ENCODE results near the gene CACNA1I. TPM values are rescaled to one million over a fixed set of nuclear protein-coding genes. Genes with fewer than 3 reads are reported as not detected.

Gene CACNA1I
- total and polyA plus RNA-seq, 2 donors (not counting 1 experiment from before 2014, with no cell fraction given): under 0.01 to 0.01 TPM

DNA sequence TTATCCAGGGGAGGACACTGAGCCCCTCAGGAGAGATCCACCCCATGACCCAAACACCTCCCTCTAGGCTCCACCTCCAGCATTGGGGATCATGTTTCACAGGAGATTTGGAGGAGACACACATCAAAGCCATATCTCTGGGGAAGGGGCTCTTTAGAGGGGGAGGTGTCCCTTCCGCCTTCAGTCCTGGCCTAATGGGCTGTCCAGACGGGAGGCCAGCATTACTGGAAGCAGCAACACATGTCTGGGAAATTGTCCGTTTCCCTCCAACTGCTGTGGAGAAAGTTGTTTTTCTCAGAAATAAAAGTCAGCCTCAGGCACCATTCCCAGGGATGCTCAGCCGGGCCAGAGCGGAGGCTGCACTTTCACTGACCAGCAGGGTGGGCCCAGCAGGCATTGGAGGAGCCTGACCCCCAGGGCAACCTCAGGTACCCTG lies 9.5 kb downstream of the CACNA1I start:
- H3K27ac ChIP-seq (ENCODE audit: insufficient read depth, low read length): no peak overlapping the region
- H3K4me3 ChIP-seq (replicated peaks in 1 of 4; ENCODE audit: control extremely low read depth in 1 of 4, insufficient read depth in 1 of 4, low read depth in 3 of 4, low read length in 4 of 4): no peak overlapping the region
- H3K79me2 ChIP-seq (ENCODE audit: control insufficient read depth, insufficient read depth, low read length): no peaks in the 10 kb centered on the region
- H2AFZ ChIP-seq (ENCODE audit: low read length): no peak overlapping the region
- DNase-seq (ENCODE audit: low read depth in 2 of 2): no peak
- H3K9ac ChIP-seq (ENCODE audit: insufficient read depth, low read length): no peak overlapping the region
- peaks cover 7% of the 10 kb centered on the region for H3K27me3 ChIP-seq (ENCODE audit: control insufficient read depth, insufficient read depth, low read length)
- H3K4me1 ChIP-seq (ENCODE audit: control insufficient read depth, extremely low read depth, insufficient read depth, low read length): peaks cover 2% of the 10 kb centered on the region
- no peaks in the 10 kb centered on the region for H3K9me3 ChIP-seq (ENCODE audit: control insufficient read depth, insufficient read depth, low read depth, low read length)
- no peaks in the 10 kb centered on the region for H4K20me1 ChIP-seq (ENCODE audit: control insufficient read depth, extremely low read depth, insufficient read depth, low read length)
- no peak overlapping the region for H3K4me2 ChIP-seq (ENCODE audit: extremely low read depth, insufficient read depth, low read length)
- TF ChIP-seq EZH2 (IDR thresholded peaks at IDR 0.05; ENCODE audit: low read length, missing control alignments): no peak
- no peak for TF ChIP-seq CTCF (conservative IDR thresholded peaks at IDR 0.05 in 1 of 2, IDR thresholded peaks at IDR 0.05 in 1 of 2; ENCODE audit: low read depth in 1 of 2, low read length in 2 of 2)
- H3K36me3 ChIP-seq (ENCODE audit: control insufficient read depth, insufficient read depth, low read length): no peaks in the 10 kb centered on the region

DNA sequence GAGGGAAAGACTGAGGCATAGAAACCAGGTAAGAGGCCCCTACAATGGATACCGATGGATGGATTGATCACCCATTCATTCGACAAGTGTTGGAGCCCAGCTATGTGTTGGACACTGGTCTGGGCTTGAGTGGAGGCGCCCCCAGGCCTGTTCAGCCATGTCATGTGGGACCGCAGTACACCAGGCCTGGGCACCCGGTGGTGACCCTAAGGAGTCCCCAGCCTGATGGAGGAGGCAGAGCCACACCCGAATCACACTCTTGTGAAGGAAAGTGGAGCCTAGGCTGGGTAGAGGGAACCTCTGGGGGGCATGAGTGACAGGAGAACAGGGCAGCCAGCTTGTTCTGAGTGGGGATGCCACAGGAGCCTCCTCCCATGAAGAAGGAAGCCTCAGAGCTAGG lies 10.2 kb downstream of the CACNA1I start:
- peaks cover 7% of the 10 kb centered on the region for H3K27me3 ChIP-seq (ENCODE audit: control insufficient read depth, insufficient read depth, low read length)
- no peaks in the 10 kb centered on the region for H3K4me1 ChIP-seq (ENCODE audit: control insufficient read depth, extremely low read depth, insufficient read depth, low read length)
- H3K27ac ChIP-seq (ENCODE audit: insufficient read depth, low read length): no peak overlapping the region
- no peak overlapping the region for H3K9ac ChIP-seq (ENCODE audit: insufficient read depth, low read length)
- TF ChIP-seq EZH2 (IDR thresholded peaks at IDR 0.05; ENCODE audit: low read length, missing control alignments): no peak
- no peak for TF ChIP-seq CTCF (conservative IDR thresholded peaks at IDR 0.05 in 1 of 2, IDR thresholded peaks at IDR 0.05 in 1 of 2; ENCODE audit: low read depth in 1 of 2, low read length in 2 of 2)
- H2AFZ ChIP-seq (ENCODE audit: low read length): no peak overlapping the region
- no peak overlapping the region for H3K4me3 ChIP-seq (replicated peaks in 1 of 4; ENCODE audit: control extremely low read depth in 1 of 4, insufficient read depth in 1 of 4, low read depth in 3 of 4, low read length in 4 of 4)
- no peak overlapping the region for H3K4me2 ChIP-seq (ENCODE audit: extremely low read depth, insufficient read depth, low read length)
- H3K9me3 ChIP-seq (ENCODE audit: control insufficient read depth, insufficient read depth, low read depth, low read length): no peaks in the 10 kb centered on the region
- no peaks in the 10 kb centered on the region for H4K20me1 ChIP-seq (ENCODE audit: control insufficient read depth, extremely low read depth, insufficient read depth, low read length)
- no peaks in the 10 kb centered on the region for H3K79me2 ChIP-seq (ENCODE audit: control insufficient read depth, insufficient read depth, low read length)
- H3K36me3 ChIP-seq (ENCODE audit: control insufficient read depth, insufficient read depth, low read length): no peaks in the 10 kb centered on the region
- no peak for DNase-seq (ENCODE audit: low read depth in 2 of 2)

DNA sequence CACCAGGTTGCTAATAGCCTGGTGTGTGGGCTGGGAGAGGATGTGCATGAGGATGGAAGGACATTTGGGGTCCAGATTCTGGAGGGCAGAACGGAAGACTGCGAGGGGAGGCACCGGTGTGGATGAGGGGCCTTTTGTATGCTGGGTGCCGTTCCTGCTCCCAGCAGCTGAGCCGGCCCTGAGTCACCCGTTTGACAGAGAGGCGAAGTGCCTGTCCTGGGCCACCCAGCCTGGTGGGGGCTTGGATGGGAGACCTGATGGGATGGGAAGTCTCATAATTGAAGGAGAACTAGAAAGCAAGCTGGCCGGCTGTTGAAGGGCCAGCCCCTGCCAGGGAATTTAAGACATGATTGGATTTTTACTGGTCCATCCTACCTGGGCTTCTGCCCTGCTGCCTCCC lies 10.8 kb downstream of the CACNA1I start:
- Histone ChIP-seq H4K20me1 (ENCODE audit: control insufficient read depth, extremely low read depth, insufficient read depth, low read length) (no peaks in the 10 kb centered on the region), H3K9ac (ENCODE audit: insufficient read depth, low read length) (no peak overlapping the region), H3K36me3 (ENCODE audit: control insufficient read depth, insufficient read depth, low read length) (no peaks in the 10 kb centered on the region), H2AFZ (ENCODE audit: low read length) (no peak overlapping the region), H3K79me2 (ENCODE audit: control insufficient read depth, insufficient read depth, low read length) (no peaks in the 10 kb centered on the region), H3K9me3 (ENCODE audit: control insufficient read depth, insufficient read depth, low read depth, low read length) (no peaks in the 10 kb centered on the region), H3K4me1 (ENCODE audit: control insufficient read depth, extremely low read depth, insufficient read depth, low read length) (no peaks in the 10 kb centered on the region), H3K4me3 (replicated peaks in 1 of 4; ENCODE audit: control extremely low read depth in 1 of 4, insufficient read depth in 1 of 4, low read depth in 3 of 4, low read length in 4 of 4) (no peak overlapping the region), H3K4me2 (ENCODE audit: extremely low read depth, insufficient read depth, low read length) (no peak overlapping the region), H3K27me3 (ENCODE audit: control insufficient read depth, insufficient read depth, low read length) (peaks cover 7% of the 10 kb centered on the region), H3K27ac (ENCODE audit: insufficient read depth, low read length) (no peak overlapping the region)
- DNase-seq (ENCODE audit: low read depth in 2 of 2): no peak
- no peak for TF ChIP-seq CTCF (conservative IDR thresholded peaks at IDR 0.05 in 1 of 2, IDR thresholded peaks at IDR 0.05 in 1 of 2; ENCODE audit: low read depth in 1 of 2, low read length in 2 of 2)
- no peak for TF ChIP-seq EZH2 (IDR thresholded peaks at IDR 0.05; ENCODE audit: low read length, missing control alignments)
